SK-MEL-5 (cell line): ENCODE data around the gene APH1B. TPM values are rescaled to one million over a fixed set of nuclear protein-coding genes. Genes with fewer than 3 reads are reported as not detected.
"Not testable (repeated sequence)": the region's sequence is repeated elsewhere in the genome, so short reads cannot be mapped to it uniquely, and the experiment has no call there.

Experiments
- DNase-seq: peaks from one replicate; pipeline ENCODE4 v3.0.0-alpha.2; 2016; ENCODE audit warnings: low read depth, low spot score
- in situ Hi-C: cut with HindIII; loops from 2 replicates; pipeline ENCODE4 v1.10.0; 2016; ENCODE audit warnings: low sequenced_read_pairs, high pct_unique_total_duplicates, low pct_unique_long_range_greater_than_20kb
- polyA plus RNA-seq, 2 experiments: library from polyadenylated mRNA; depleted of rRNA; stranded (reverse); fragments of >200 nt; gene quantifications; 2 replicates each; pipeline ENCODE4 v1.2.3, GENCODE V29; 2015
- total RNA-seq: library from RNA; depleted of rRNA; stranded (reverse); fragments of >200 nt; shearing (Covaris generic); gene quantifications from 2 replicates; pipeline ENCODE4 v1.2.3, GENCODE V29; 2014; rRNA removed

The APH1B gene
- total RNA-seq, result 16.2 and 17.0 TPM in 2 replicates
- polyA plus RNA-seq (2015; cell fraction: cytosol; rRNA removed), result 7.5 and 10.5 TPM in 2 replicates
- 12.9 and 17.6 TPM in 2 replicates for polyA plus RNA-seq (2015; cell fraction: nucleus; rRNA removed)

GRCh38 chr15:63277038-63277892 lies at the start of gene APH1B:
TSS of gene APH1B (plus strand) at chr15:63277605. CDS start at chr15:63277624, 19 bp downstream.
- DNase-seq, result peak; percentile 61
- in situ Hi-C loops, result no loop called here

DNA sequence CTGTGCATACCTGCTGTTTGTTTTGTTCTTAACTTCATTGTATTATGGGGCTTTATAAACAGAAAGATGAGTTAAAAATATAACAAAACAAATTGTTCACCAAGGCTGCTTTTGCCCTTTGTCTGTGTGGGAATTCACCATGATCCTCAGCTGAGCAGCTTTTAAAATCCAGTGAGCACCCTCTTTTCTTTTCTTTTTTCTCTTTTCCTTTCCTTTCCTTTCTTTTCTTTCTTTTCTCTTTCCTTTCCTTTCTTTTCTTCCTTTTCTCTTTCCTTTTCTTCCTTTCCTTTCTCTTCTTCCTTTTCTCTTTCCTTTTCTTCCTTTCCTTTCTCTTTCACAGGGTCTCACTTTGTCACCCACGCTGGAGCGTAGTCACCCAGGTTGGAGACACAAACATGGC lies 49.7 kb upstream of the APH1B start:
- DNase-seq, result no peak
- in situ Hi-C loops, result no loop called here

GRCh38 chr15:63231206-63231605 lies 46.2 kb upstream of the APH1B start:
- no peak for DNase-seq
- in situ Hi-C loops, result no loop called here

DNA sequence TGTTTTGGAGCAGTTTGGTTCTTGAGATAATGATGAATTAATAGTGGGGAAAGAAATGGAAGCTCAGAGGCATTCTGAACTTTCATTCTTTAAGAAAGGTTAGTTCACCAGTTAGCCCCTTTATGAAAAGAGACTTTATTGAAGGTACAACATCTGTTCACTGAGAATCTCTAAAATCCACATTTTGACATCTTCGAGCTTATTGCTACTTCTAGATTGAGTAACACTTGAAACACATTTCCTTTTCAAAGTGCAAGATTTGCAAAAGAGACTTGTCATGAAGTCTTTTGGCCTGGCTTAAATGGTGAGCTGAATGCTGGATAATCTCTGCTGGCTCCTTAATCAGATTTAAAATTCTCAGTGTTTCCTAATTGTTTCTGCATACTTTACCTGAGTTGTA lies 45.7 kb upstream of the APH1B start:
- in situ Hi-C loops, result no loop called here
- DNase-seq, result no peak

GRCh38 chr15:63232405-63232804 lies 45.0 kb upstream of the APH1B start:
- no peak for DNase-seq
- in situ Hi-C loops, result no loop called here

DNA sequence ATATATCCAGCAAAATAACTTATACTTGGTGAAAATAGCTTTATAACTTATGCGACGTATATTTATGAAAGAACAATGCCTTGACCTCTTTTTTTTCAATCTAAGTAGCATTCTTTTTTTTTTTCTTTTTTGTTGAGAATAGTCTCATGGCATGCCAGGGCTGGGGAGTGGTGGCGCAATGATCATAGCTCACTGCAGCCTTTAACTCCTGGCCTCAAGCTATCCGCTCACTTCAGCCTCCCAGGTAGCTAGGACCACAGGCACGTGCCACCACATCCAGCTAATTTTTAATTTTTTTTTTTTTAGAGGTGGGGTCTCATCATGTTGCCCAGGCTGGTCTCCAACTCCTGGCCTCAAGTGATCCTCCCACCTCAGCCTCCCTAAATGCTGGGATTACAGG lies 44.5 kb upstream of the APH1B start:
- no peak for DNase-seq
- in situ Hi-C loops, result no loop called here

- in situ Hi-C loops, result no loop called here
- DNase-seq, result peak; percentile 45
Measured at GRCh38 chr15:63233667-63234423, 43.6 kb upstream of the APH1B start.

DNA sequence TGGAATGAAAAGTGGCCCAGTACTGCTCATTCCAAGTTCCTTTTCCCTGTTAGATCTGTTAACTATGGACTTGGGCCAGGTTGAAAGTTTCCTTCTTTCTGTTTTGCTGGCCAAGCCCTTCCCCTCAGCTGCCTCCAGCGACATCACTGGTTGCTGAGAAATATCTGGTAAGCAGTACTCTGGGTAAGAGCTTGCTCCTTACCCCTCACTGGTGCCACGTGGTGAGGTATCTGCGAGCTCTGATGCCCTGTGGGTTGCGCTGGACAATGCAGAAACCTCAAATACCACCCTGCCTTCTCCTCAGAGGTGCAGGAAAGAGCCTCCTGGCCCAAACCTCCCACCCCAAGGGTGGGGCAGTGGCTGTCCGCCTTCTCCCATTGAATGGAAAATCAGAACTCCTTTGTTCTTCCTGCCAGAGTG lies 42.9 kb upstream of the APH1B start:
- in situ Hi-C loops, result no loop called here
- peak; percentile 77 for DNase-seq

- in situ Hi-C loops, result no loop called here
- DNase-seq, result peak; percentile 59
Measured at GRCh38 chr15:63236272-63236671, 41.1 kb upstream of the APH1B start.

DNA sequence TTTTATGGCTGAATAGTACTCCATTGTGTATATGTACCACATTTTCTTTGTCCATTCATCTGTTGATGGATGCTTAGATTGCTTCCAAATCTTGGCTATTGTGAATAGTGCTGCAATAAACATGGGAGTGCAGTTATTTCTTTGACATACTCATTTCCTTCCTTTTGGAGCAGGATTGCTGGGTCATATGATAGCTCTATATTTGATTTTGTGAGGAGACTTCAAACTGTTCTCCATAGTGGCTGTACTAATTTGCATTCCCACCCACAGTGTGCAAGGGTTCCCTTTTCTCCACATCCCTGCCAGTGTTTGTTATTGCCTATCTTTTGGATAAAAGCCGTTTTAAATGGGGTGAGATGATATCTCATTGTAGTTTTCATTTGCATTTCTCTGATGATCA lies 40.3 kb upstream of the APH1B start:
- DNase-seq, result peak; percentile 65
- in situ Hi-C loops, result not testable (repeated sequence)

DNA sequence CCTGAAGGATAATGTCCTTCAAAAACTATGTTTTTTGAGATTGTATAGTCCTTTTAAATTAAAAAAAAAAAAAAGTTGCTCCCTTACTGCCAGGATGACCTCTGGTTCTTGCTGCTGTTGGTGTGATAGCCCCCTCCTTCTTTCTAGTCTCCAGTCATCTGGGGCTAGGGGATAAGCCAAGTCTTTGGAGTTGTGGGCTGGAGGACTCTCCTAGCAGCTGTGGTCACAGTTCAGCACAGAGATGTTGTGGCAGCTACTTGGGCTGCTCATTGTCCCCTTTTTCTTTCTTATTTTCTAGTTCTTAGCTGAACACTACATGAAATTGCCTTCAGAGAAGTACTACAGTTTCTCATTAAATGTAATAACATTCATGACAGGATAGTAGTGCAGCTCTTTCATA lies 39.2 kb upstream of the APH1B start:
- in situ Hi-C loops, result no loop called here
- no peak for DNase-seq

- DNase-seq, result no peak
- in situ Hi-C loops, result no loop called here
Measured at GRCh38 chr15:63238796-63239195, 38.6 kb upstream of the APH1B start.

DNA sequence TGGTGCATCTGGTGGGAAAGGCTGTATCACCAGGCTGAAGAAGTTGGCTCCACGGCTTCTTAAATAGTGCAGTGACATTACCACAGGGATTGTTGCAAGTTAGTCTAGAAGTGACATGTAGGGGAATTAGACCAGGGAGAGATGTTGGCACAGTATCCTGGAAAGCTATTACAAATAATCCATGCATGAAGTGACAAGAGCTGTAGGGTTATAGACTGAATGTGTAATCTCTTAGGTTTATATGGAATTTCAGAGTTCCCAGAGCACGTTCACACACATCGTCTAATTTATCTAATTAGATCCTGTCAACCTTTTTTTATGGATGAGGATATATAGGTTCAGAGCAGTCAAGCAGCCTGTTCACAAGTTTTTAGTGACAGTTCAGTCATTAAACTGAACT lies 37.3 kb upstream of the APH1B start:
- in situ Hi-C loops, result no loop called here
- DNase-seq, result no peak

DNA sequence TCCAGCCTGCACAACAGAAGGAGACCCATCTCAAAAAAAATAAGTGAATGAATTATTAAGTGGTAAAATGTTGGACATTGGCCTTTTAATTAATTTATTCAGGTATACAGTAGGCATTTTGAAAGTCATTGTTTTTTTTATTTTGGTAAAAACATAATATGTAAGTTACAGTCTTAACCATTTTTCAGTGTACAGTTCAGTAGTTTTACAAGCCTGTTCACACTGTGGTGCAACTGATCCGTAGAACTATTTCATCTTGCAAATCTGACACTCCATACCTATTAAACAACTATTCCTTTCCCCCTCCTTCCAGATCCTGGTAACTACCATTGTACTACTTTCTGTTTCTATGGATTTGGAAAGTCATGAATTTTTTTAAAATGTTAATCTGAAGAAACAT lies 36.1 kb upstream of the APH1B start:
- DNase-seq, result no peak
- in situ Hi-C loops, result no loop called here

GRCh38 chr15:63243101-63243500 lies 34.3 kb upstream of the APH1B start:
- in situ Hi-C loops, result no loop called here
- DNase-seq, result no peak

DNA sequence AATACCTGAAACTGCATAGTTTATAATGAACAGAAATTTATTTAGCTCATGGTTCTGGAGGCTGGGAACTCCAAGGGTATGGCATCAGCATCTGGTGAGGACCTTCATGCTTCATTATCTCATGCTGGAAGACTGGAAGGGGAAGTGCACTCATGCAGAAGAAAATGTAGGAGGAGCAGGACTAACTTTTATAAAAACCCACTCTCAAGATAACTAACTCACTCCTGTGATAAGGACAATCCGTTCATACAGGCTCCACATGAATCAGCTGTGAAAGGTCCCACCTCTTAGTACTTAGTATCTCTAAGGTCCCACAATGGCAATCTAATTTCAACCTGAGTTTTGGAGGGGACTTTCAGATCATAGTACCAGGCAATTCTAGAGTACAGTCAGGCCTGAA lies 33.6 kb upstream of the APH1B start:
- in situ Hi-C loops, result no loop called here
- no peak for DNase-seq

- in situ Hi-C loops, result no loop called here
- DNase-seq, result no peak
Measured at GRCh38 chr15:63244399-63244798, 33.0 kb upstream of the APH1B start.

- DNase-seq, result no peak
- in situ Hi-C loops, result no loop called here
Measured at GRCh38 chr15:63244976-63245645, 32.3 kb upstream of the APH1B start.
